ENCODE results near the gene OAS2.

OAS2 gene

DNA sequence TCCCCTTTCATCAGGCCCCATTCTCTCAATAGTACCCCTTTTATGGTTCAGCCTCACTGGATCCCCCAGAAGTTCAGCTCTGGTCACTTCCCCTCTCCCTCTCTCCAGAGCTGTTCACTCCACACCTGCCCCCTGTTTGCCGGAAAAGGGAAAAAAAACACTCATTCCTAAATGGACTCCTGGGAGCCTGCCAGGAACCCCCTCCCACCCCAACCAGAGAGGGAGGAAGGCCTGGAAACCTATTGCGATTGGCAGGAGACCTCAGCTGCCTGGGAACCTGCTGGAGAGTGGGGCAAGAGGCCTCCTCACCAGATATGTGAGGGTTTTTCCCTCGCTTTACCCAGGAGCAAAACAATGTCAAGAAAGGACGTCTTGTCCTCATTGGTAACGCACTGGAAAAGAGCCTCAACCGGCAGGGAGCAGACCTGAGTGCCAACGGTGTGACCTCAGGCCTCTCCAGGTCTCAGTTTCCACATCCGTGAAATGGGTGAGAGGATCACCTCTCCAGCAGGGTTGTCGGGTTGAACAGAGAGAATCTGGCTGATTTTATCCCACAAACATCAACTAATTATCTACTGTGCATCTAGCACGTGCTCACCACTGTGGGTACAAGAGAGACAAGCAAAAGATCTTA lies 82.9 kb downstream of the OAS2 start:
- DNase-seq, result no peak
